ENCODE measurements around the gene LRRC36. TPM values are rescaled to one million over a fixed set of nuclear protein-coding genes. Genes with fewer than 3 reads are reported as not detected.

LRRC36 gene
- total and polyA plus RNA-seq, 2 of the 8 experiments (the other 6 are each of a cell fraction or from before 2014, with no cell fraction given) = 0.15 TPM; not detected in 1

DNA sequence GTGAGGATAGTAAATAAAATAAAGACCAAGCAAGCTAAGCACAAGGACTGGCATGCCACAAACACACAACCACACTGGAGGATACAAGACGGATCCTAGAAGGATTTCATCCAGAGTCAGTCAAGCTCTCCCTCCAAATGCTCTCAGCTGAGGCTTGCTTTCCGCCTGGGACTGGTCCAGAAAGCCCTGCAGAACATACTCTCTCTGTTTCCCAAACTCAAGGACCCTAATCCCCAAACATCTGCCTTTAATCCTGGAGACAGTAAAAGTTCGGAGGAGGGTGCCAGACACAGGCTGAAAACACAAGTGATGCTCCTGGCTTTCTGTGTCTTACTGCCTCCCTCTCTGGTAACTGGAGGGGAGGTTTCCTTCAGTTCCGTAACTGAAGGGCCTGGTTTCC, 99.0 kb downstream of the LRRC36 start:
- peak overlapping the region; percentile 99 for H2BK20ac ChIP-seq (ENCODE audit: low read length)
- peaks cover 31 to 48% (median 39%) of the 10 kb centered on the region in 4 experiments for H3K4me1 ChIP-seq (replicated peaks in 1 of 4; ENCODE audit: control insufficient read depth in 3 of 4, insufficient read depth in 4 of 4, low read length in 3 of 4)
- H3K36me3 ChIP-seq (ENCODE audit: control insufficient read depth in 2 of 4, insufficient read depth in 4 of 4, low read length in 3 of 4) = no peaks in the 10 kb centered on the region
- H2BK5ac ChIP-seq (ENCODE audit: low read depth, low read length) = peak overlapping the region; percentile 98; the same call in 1 of the 2 replicates
- WGBS, 2 experiments (ENCODE audit: extremely low coverage in 1 of 2, insufficient coverage in 1 of 2, insufficient read length in 1 of 2, insufficient replicate concordance in 2 of 2, low coverage in 1 of 2, low lambda C conversion rate in 2 of 2, missing lambda C conversion rate in 1 of 2) = 67% methylated on average over 4 of the region's 4 CpGs; no CpG with 5 or more reads in 1 of the 2 experiments
- peak overlapping the region; percentile 62 to 86; a peak in 3 of 4 replicates for H3K4me2 ChIP-seq (ENCODE audit: insufficient read depth in 1 of 2, low read depth in 2 of 2, low read length in 2 of 2)
- POLR2A ChIA-PET (ENCODE audit: partially characterized antibody) = interaction anchor here (0.8 to 1.2 kb wide), 4 partner anchors 10 to 179 kb away, joined by 3 to 5 read pairs (median 4); partner anchors contain the start of gene AGRP
- H4K91ac ChIP-seq (replicated peaks; ENCODE audit: insufficient read length, low read length) = peak overlapping the region; percentile 75
- no peak overlapping the region for H3K14ac ChIP-seq (ENCODE audit: insufficient read length)
- peak overlapping the region; percentile 93; the same call in 1 of the 2 replicates for H2BK15ac ChIP-seq (ENCODE audit: low read length)
- H2BK120ac ChIP-seq (replicated peaks; ENCODE audit: low read depth, low read length) = peak overlapping the region; percentile 6
- peak overlapping the region; percentile 93 for H3K18ac ChIP-seq (ENCODE audit: extremely low read depth, low read length)
- 0 out of 2 replicates have a peak overlapping the region, but pooled peaks have one; percentile 58 for H3K27ac ChIP-seq (ENCODE audit: low read depth, low read length)
- no peak overlapping the region for H3K56ac ChIP-seq (replicated peaks; ENCODE audit: insufficient read length, low read depth, low read length)
- peaks cover 0 to 19% (median 15%) of the 10 kb centered on the region in 4 experiments; a peak in 6 of 7 replicates for H3K27me3 ChIP-seq (replicated peaks in 1 of 4; ENCODE audit: control insufficient read depth in 3 of 4, extremely low read depth in 1 of 4, insufficient read depth in 3 of 4, low read length in 3 of 4)
- H3K79me2 ChIP-seq (ENCODE audit: control insufficient read depth in 1 of 2, insufficient read depth in 2 of 2, low read length in 2 of 2) = no peaks in the 10 kb centered on the region
- H3K4me3 ChIP-seq (ENCODE audit: extremely low read depth in 1 of 4, insufficient read depth in 2 of 4, low read depth in 3 of 4, low read length in 4 of 4) = no peak overlapping the region
- CTCF ChIA-PET (ENCODE audit: partially characterized antibody) = interaction anchor here (0.6 to 24.6 kb wide), 13 partner anchors 7 to 167 kb away, joined by 3 to 476 read pairs (median 8); partner anchors contain the start of genes KCTD19, LRRC36, TPPP3 and ZDHHC1
- no peak overlapping the region for H3K9ac ChIP-seq (replicated peaks in 1 of 4; ENCODE audit: extremely low read depth in 1 of 4, low read depth in 3 of 4, low read length in 3 of 4)
- H3K23me2 ChIP-seq (ENCODE audit: low read depth, low read length) = peaks cover 7% of the 10 kb centered on the region; the same call in 1 of the 2 replicates
- no peaks in the 10 kb centered on the region for H3K9me3 ChIP-seq (ENCODE audit: insufficient read depth in 2 of 2, low read depth in 1 of 2, low read length in 1 of 2)
- peak overlapping the region; percentile 93; the same call in 1 of the 2 replicates for H2BK12ac ChIP-seq (ENCODE audit: low read depth, low read length)
- H4K8ac ChIP-seq (ENCODE audit: extremely low read depth, insufficient read depth, low read length) = no peak overlapping the region; the same call in 1 of the 2 replicates
- DNase-seq (ENCODE audit: low read depth in 1 of 2, low spot score in 2 of 2) = no peak
- H4K5ac ChIP-seq (ENCODE audit: insufficient read length, low read depth, low read length) = peak overlapping the region; percentile 1
- peak overlapping the region; percentile 59; the same call in 1 of the 2 replicates for H2AK5ac ChIP-seq (ENCODE audit: low read depth, low read length)
- no peak overlapping the region for H2AFZ ChIP-seq (ENCODE audit: low read length)
- no peak overlapping the region for H3K23ac ChIP-seq (ENCODE audit: insufficient read length)
- peak overlapping the region; percentile 25 for H3K4ac ChIP-seq (replicated peaks; ENCODE audit: insufficient read length, low read depth, low read length)
- peaks cover 6% of the 10 kb centered on the region; the same call in 1 of the 2 replicates for H3K79me1 ChIP-seq (ENCODE audit: low read depth, low read length)
- no peak for FAIRE-seq
- no peaks in the 10 kb centered on the region for H4K20me1 ChIP-seq (replicated peaks in 1 of 2; ENCODE audit: control insufficient read depth in 1 of 2, insufficient read depth in 2 of 2, low read length in 2 of 2)
- TF ChIP-seq SP2 (IDR thresholded peaks at IDR 0.05; ENCODE audit: low read length) = no peak
- TF ChIP-seq, protein P1, sequence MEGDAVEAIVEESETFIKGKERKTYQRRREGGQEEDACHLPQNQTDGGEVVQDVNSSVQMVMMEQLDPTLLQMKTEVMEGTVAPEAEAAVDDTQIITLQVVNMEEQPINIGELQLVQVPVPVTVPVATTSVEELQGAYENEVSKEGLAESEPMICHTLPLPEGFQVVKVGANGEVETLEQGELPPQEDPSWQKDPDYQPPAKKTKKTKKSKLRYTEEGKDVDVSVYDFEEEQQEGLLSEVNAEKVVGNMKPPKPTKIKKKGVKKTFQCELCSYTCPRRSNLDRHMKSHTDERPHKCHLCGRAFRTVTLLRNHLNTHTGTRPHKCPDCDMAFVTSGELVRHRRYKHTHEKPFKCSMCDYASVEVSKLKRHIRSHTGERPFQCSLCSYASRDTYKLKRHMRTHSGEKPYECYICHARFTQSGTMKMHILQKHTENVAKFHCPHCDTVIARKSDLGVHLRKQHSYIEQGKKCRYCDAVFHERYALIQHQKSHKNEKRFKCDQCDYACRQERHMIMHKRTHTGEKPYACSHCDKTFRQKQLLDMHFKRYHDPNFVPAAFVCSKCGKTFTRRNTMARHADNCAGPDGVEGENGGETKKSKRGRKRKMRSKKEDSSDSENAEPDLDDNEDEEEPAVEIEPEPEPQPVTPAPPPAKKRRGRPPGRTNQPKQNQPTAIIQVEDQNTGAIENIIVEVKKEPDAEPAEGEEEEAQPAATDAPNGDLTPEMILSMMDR (IDR thresholded peaks at IDR 0.05; ENCODE audit: control extremely low read depth in 1 of 3, insufficient read depth in 1 of 3, low read depth in 1 of 3, low read length in 3 of 3) = no peak
- TF ChIP-seq, protein P2, sequence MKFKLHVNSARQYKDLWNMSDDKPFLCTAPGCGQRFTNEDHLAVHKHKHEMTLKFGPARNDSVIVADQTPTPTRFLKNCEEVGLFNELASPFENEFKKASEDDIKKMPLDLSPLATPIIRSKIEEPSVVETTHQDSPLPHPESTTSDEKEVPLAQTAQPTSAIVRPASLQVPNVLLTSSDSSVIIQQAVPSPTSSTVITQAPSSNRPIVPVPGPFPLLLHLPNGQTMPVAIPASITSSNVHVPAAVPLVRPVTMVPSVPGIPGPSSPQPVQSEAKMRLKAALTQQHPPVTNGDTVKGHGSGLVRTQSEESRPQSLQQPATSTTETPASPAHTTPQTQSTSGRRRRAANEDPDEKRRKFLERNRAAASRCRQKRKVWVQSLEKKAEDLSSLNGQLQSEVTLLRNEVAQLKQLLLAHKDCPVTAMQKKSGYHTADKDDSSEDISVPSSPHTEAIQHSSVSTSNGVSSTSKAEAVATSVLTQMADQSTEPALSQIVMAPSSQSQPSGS (IDR thresholded peaks at IDR 0.05; ENCODE audit: low read length) = no peak
- no peak for TF ChIP-seq RNF2 (IDR thresholded peaks at IDR 0.05; ENCODE audit: borderline replicate concordance, low read depth, low read length, missing control alignments, poor library complexity, severe bottlenecking)
- no peak for TF ChIP-seq ASH2L (IDR thresholded peaks at IDR 0.05; ENCODE audit: low read length)
- no peak for TF ChIP-seq BCL11A (IDR thresholded peaks at IDR 0.05; ENCODE audit: low read depth in 2 of 2, low read length in 2 of 2)
- TF ChIP-seq TCF12 (IDR thresholded peaks at IDR 0.05; ENCODE audit: low read depth, low read length) = no peak
